ENCODE results near the gene KCNMB4.

KCNMB4 gene

GRCh38 chr12:70430400-70430799, 64.3 kb downstream of the KCNMB4 start:
- DNase-seq (ENCODE audit: low spot score) (no peak), FAIRE-seq (no peak)

- no peak for DNase-seq (ENCODE audit: low spot score)
Measured at GRCh38 chr12:70436836-70437235, 70.7 kb downstream of the KCNMB4 start.

GRCh38 chr12:70443062-70443673, 77.1 kb downstream of the KCNMB4 start:
- no peak for FAIRE-seq

More at GRCh38 chr12:70436836-70437235, 70.7 kb downstream of the KCNMB4 start:
- FAIRE-seq: no peak

DNA sequence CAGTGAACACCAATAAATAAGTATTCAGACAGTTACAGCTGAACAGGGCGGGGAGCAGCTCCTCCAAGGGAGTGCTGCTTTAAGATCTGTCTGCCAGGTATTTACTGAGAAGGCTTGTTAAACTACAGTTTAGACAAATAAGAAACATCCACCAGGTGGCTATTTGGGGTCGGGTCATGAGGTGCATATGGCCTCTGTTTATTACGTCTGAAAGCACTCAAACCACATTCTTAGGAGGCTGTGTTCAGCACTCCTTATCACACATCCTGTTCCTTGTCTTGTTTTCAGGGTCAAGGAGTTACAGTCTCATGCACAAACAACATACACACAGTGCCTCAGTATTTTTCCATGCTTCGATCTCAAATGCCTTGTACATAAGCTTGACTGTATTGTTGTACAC, 78.8 kb downstream of the KCNMB4 start:
- FAIRE-seq (no peak), DNase-seq (ENCODE audit: low spot score) (no peak)

More at GRCh38 chr12:70443062-70443673, 77.1 kb downstream of the KCNMB4 start:
- no peak for DNase-seq (ENCODE audit: low spot score)

DNA sequence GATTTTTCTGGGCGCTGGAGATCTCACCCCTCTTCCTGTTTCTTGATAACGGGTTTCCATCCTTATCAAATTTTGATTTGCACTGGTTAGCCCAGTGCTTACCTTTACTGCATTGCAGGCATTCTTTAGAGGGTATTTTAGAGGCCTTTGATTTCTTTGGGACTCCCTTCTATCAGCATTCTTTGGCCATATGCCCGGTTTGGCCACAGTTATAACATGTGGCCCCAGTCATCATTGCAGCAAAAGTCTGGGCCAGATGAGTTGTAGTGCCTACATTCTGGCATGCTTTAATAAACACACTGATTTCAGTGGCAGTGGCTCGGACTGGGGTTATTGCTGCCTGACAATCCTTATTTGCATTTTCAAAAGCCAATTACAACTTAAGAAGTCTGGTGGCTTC, 82.3 kb downstream of the KCNMB4 start:
- DNase-seq (ENCODE audit: low spot score) (no peak), FAIRE-seq (no peak)

DNA sequence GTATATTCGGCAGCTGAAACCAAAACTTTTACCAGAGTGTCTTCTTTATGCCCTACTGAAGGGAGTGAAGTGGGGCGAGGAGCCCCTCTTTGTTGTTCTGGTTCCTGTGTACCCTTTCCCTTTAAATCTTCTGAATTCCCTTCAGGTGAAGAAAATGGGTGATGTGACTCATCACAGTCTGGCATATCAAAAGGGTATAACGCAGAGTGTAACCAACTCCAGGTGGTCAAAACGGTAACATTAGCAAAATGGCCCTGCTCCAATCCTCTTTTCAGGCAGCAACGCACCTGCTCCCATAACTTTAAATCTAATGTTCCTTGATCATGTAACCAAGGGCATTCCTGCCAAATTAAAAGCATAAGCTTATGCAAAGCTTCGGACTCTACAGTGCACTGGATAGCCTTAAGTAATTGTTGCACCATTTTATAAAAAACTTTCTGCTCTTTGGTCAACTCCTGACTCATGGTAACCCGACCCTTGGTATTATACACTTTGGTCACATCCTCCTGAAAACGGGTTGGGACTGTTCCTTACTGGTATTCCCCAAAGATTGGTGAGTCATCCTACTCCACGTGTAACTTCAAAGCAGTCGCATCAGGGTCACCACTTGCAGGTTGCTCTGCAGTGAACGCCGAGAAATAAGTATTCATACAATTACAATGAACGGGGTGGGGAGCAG, 83.1 kb downstream of the KCNMB4 start:
- FAIRE-seq (no peak), DNase-seq (ENCODE audit: low spot score) (no peak)

DNA sequence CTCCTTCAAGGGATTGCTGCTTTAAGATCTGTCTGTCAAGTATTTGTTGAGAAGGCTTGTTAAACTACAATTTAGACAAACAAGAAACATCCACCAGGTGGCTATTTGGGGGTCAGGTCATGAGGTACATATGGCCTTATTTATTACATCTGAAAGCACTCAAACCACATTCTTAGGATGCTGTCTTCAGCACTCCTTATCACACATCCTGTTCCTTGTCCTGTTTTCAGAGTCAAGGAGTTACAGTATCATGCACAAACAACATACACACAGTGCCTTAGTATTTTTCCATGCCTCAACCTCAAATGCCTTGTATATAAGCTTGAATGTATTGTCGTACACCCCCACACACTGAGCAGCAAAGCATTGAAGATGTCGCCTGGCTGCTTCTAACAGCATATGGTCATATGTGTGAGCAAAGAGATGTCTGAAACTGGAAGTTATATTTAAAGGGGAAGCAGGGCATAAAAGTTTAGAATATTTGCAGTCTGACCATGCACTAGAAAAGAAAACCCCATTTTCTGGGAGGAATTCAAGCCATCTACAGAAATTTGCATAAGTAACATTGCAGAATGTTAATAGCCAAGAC, 83.8 kb downstream of the KCNMB4 start:
- DNase-seq (ENCODE audit: low spot score) (no peak), FAIRE-seq (no peak)

DNA sequence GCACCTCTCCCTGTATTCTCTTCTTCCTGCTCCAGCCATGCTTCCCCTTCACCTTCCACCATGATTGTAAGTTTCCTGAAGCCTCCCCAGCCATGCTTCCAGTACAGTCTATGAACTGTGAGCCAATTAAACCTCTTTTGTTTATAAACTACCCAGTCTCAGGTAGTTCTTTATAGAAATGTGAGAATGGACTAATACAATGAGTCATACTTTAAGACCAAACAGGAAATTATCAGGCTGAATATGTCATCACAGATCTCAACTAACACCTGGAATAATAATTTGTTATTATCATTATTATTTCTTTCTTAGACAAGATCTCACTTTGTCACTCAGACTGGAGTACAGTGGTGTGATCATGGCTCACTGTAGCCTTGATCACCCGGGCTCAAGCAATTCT, 85.4 kb downstream of the KCNMB4 start:
- no peak for FAIRE-seq

GRCh38 chr12:70456953-70457352, 90.9 kb downstream of the KCNMB4 start:
- DNase-seq (ENCODE audit: low spot score): no peak
- no peak for FAIRE-seq

More for the DNA sequence above, 85.4 kb downstream of the KCNMB4 start:
- DNase-seq (ENCODE audit: low spot score): no peak

DNA sequence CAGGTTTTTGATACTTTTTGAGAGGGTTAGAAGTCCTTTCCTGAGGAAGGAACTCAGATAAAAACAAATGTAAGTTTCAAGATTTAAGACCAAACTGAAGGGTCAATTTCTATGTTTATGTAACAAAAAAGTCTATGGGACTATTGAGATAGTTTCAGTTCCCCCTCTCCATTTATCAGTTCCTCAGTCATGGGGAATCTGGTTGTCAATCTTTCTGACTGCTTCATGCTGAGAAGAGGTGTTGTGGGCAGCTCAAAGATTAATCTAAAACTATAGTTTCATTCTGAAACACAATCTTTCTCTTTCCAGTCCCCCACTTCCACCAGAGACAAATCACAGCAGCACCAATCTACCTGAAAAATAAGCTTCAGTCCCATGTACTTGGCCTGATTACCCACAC, 93.7 kb downstream of the KCNMB4 start:
- no peak for FAIRE-seq
- no peak for DNase-seq (ENCODE audit: low spot score)

DNA sequence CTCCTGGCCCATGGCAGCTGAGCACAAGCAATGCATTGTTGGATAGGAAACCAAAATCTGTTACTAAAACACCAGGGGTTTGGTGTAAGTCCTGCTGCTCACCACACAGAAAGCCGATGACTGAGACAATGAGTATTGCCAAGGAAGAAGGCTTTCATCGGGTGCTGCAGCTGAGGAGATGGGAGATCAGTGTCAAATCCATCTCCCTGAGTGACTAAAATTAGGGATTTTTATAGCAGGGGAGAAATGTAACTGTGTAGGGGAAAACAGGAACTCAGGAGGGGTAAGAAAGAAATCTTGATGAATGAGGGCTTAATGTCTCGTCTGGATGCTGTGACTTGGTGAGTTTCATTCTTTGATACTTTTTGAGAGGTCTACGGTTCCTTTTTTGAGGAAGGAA, 97.9 kb downstream of the KCNMB4 start:
- DNase-seq (ENCODE audit: low spot score): no peak
- FAIRE-seq: no peak

GRCh38 chr12:70466753-70467152, 100.7 kb downstream of the KCNMB4 start:
- FAIRE-seq (no peak), DNase-seq (ENCODE audit: low spot score) (no peak)

DNA sequence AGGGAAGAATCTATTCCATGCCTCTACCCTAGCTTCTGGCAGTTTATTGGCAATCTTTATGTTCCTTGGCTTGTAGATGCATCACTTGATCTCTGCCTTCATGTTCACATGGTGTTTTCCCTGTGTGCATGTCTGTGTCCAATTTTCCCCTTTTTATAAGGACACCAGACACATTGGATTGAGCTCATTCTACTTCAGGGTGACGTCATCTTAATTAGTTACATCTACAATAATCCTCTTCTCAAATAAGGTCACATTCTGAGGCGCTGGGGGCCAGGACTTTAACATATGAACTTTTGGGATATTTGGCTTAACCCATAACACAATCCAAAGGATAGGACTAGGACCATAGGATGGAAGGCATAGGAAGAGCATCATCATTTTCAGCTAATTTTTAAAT, 101.4 kb downstream of the KCNMB4 start:
- DNase-seq (ENCODE audit: low spot score) (no peak), FAIRE-seq (no peak)

GRCh38 chr12:70467918-70468733, 102.0 kb downstream of the KCNMB4 start:
- FAIRE-seq (no peak), DNase-seq (ENCODE audit: low spot score) (no peak)

DNA sequence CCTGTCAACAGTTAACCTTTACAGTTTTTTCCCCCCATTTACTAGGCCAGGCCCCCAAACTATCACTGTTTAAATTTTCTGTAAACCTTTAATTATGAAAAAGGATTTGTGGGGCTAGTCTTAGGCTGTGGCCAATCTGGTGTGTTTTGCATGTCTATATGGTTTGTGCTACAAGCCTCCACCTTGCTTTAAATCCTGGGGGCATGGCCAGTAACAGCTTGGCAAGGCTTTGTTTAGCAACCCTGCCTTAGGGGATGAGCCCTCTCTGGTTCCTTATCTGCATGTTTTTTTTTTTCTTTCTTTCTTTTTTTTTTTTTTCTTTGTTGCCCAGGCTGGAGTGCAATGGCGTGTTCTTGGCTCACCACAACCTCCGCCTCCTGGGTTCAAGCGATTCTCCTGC, 102.7 kb downstream of the KCNMB4 start:
- no peak for FAIRE-seq
- DNase-seq (ENCODE audit: low spot score): no peak

GRCh38 chr12:70469221-70469820, 103.2 kb downstream of the KCNMB4 start:
- DNase-seq (ENCODE audit: low spot score) (no peak), FAIRE-seq (no peak)

DNA sequence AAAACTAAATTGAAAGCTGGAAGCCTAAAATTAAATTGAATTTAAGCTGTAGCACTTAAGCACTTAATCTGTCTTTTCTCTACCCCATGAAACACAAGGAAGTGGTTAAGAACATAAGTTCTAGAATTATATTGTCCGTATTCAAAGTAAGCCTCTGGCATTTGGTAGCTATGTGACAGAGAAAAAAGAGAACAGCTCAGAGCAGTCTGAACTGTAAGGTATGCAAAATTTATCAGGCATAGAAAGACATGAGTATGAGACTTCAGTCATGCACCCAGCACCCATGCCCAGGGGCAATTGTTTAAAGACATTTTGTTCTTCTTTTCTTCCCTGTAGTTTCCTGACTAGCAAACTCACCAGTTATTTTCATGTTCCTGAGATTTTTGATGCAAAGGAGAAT, 116.7 kb downstream of the KCNMB4 start:
- FAIRE-seq (no peak), DNase-seq (ENCODE audit: low spot score) (no peak)

All from RCC 7860 (cell line).